ENCODE results near the gene CHST1.

The CHST1 gene

DNA sequence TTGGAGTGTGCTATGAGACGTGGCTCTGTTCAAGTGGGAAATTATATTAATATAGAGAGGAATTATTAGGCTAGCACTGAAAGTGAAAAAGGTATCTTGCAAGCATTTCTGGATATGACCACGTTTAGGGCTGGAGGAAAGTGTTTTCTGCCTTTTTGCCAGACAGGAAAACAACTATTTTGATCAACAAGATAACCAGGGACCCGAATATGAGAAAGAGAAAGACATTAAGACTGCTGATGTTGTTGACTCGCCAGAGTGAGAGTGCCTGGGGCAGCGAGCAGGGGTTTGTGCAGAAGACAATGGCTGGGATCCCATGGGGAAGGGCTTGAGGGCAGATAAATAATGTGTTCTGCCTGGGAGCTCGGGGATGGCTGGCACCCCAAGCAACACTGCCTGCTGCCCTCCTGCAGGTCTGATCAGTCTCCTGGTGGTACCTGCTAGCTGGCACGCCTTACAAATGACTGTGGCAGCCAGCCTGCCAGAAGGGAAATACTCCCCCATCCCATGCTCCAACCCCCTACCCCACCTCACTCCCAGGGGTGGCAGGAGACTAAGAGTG is 23.1 kb upstream of the CHST1 start:
- H3K9ac ChIP-seq (ENCODE audit: low read length in 2 of 2), result no peak overlapping the region
- no peak overlapping the region for H3K27ac ChIP-seq (ENCODE audit: low read length)
- H3K9me3 ChIP-seq (ENCODE audit: control insufficient read depth in 2 of 2, low read length in 2 of 2), result no peaks in the 10 kb centered on the region
- no peaks in the 10 kb centered on the region for H3K4me1 ChIP-seq (ENCODE audit: control insufficient read depth, insufficient read depth, low read length)
- H3K4me3 ChIP-seq (ENCODE audit: low read length in 2 of 2), result no peak overlapping the region
- H3K36me3 ChIP-seq (ENCODE audit: control insufficient read depth in 2 of 2, insufficient read depth in 2 of 2, low read length in 2 of 2), result no peaks in the 10 kb centered on the region
- H3K27me3 ChIP-seq (ENCODE audit: control insufficient read depth in 1 of 2, insufficient read depth in 2 of 2, low read length in 2 of 2), result peaks cover 0 to 6% of the 10 kb centered on the region in 2 donors

DNA sequence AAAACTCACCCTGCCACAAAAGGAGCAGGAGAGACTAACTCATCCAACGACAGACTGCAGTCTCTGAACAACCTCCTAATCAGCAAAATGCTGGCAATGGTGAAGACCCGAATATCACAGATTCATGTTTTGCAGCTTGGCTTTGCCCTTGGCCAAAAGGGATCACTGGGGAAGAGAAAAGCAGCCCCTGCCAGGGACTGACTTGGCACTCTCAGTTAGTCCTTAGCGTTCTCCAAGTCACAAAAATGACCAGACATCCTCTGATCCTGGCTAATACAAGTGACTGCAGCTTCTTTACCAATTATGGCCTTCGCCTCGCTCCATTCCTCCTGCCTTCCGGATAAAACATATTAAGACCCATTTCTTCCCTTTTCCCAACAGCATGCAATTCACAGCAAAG is 22.4 kb upstream of the CHST1 start:
- H3K27ac ChIP-seq (ENCODE audit: low read length), result no peak overlapping the region
- H3K36me3 ChIP-seq (ENCODE audit: control insufficient read depth in 2 of 2, insufficient read depth in 2 of 2, low read length in 2 of 2), result no peaks in the 10 kb centered on the region
- H3K4me1 ChIP-seq (ENCODE audit: control insufficient read depth, insufficient read depth, low read length), result no peaks in the 10 kb centered on the region
- no peak overlapping the region for H3K4me3 ChIP-seq (ENCODE audit: low read length in 2 of 2)
- H3K27me3 ChIP-seq (ENCODE audit: control insufficient read depth in 1 of 2, insufficient read depth in 2 of 2, low read length in 2 of 2), result peaks cover 0 to 6% of the 10 kb centered on the region in 2 donors
- H3K9ac ChIP-seq (ENCODE audit: low read length in 2 of 2), result no peak overlapping the region
- H3K9me3 ChIP-seq (ENCODE audit: control insufficient read depth in 2 of 2, low read length in 2 of 2), result no peaks in the 10 kb centered on the region

GRCh38 chr11:45685964-45686537 is 20.6 kb upstream of the CHST1 start:
- Histone ChIP-seq H3K27me3 (ENCODE audit: control insufficient read depth in 1 of 2, insufficient read depth in 2 of 2, low read length in 2 of 2) (peaks cover 2 to 6% of the 10 kb centered on the region in 2 donors), H3K9ac (ENCODE audit: low read length in 2 of 2) (no peak overlapping the region), H3K4me1 (ENCODE audit: control insufficient read depth, insufficient read depth, low read length) (no peaks in the 10 kb centered on the region), H3K4me3 (ENCODE audit: low read length in 2 of 2) (no peak overlapping the region), H3K9me3 (ENCODE audit: control insufficient read depth in 2 of 2, low read length in 2 of 2) (no peaks in the 10 kb centered on the region), H3K27ac (ENCODE audit: low read length) (no peak overlapping the region), H3K36me3 (ENCODE audit: control insufficient read depth in 2 of 2, insufficient read depth in 2 of 2, low read length in 2 of 2) (no peaks in the 10 kb centered on the region)

GRCh38 chr11:45684440-45684839 is 19.0 kb upstream of the CHST1 start:
- peaks cover 2 to 6% of the 10 kb centered on the region in 2 donors for H3K27me3 ChIP-seq (ENCODE audit: control insufficient read depth in 1 of 2, insufficient read depth in 2 of 2, low read length in 2 of 2)
- H3K4me1 ChIP-seq (ENCODE audit: control insufficient read depth, insufficient read depth, low read length), result no peaks in the 10 kb centered on the region
- no peak overlapping the region for H3K27ac ChIP-seq (ENCODE audit: low read length)
- no peak overlapping the region for H3K9ac ChIP-seq (ENCODE audit: low read length in 2 of 2)
- no peaks in the 10 kb centered on the region for H3K36me3 ChIP-seq (ENCODE audit: control insufficient read depth in 2 of 2, insufficient read depth in 2 of 2, low read length in 2 of 2)
- no peaks in the 10 kb centered on the region for H3K9me3 ChIP-seq (ENCODE audit: control insufficient read depth in 2 of 2, low read length in 2 of 2)
- no peak overlapping the region for H3K4me3 ChIP-seq (ENCODE audit: low read length in 2 of 2)

DNA sequence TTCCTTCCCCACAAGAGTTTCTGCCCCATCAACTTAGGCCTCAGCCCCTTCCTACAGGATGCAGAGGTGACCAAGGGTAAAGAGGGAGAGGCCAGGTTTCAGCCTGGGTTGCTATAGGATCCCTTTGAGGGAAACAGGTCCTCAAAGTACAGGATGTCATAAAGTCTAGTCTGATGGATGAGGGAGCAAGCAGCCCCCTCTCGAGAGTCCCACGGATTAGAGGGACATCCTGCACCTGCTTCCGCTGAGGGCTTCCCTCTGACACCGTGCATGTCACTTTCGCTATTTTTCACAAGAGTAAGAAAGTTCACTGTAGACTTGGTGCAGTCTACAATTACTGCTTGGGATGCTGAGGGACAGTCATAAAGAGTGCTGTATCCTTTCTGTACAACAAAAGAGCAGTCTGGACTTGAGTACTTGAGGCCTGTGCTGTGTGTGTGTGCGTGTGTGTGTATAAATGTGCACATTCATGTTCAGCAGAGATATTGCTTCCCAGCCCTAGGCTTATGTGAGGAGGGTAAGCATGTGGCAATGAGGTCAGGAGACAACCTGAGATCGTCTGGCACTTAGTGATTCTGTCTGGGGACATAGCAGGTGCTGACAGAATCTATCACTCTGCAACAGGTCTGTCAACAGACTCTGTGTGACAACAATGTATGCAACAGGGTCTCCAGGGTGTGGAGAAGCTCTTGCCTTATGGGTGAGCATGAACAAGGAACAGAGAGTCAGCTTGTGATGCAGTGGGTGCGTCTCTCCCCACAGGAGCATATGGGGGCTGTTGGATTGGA is 18.0 kb upstream of the CHST1 start:
- Histone ChIP-seq H3K27ac (ENCODE audit: low read length) (no peak overlapping the region), H3K9me3 (ENCODE audit: control insufficient read depth in 2 of 2, low read length in 2 of 2) (no peaks in the 10 kb centered on the region), H3K36me3 (ENCODE audit: control insufficient read depth in 2 of 2, insufficient read depth in 2 of 2, low read length in 2 of 2) (no peaks in the 10 kb centered on the region), H3K27me3 (ENCODE audit: control insufficient read depth in 1 of 2, insufficient read depth in 2 of 2, low read length in 2 of 2) (peaks cover 2 to 6% of the 10 kb centered on the region in 2 donors), H3K9ac (ENCODE audit: low read length in 2 of 2) (no peak overlapping the region), H3K4me3 (ENCODE audit: low read length in 2 of 2) (no peak overlapping the region), H3K4me1 (ENCODE audit: control insufficient read depth, insufficient read depth, low read length) (no peaks in the 10 kb centered on the region)

DNA sequence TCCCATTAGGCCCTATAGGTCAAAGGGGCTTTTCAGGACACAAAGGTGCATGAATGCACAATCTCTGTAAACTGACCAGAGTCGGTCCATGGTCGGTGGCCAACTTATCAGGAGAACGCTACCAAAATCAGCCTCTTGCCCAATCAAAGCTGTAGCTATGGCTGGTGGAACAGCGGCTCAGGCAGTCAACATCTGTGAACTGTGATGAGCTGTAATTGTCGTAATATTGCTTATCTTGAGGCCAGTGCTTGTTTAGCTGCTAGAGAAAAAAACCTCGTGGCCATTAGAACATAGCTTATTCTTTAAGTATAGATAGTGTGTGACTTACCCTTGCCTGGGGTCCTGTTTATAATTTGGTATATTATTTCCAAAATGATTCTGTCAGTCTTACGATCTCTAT is 14.4 kb upstream of the CHST1 start:
- no peak overlapping the region for H3K9ac ChIP-seq (ENCODE audit: low read length in 2 of 2)
- no peaks in the 10 kb centered on the region for H3K36me3 ChIP-seq (ENCODE audit: control insufficient read depth in 2 of 2, insufficient read depth in 2 of 2, low read length in 2 of 2)
- no peaks in the 10 kb centered on the region for H3K9me3 ChIP-seq (ENCODE audit: control insufficient read depth in 2 of 2, low read length in 2 of 2)
- no peak overlapping the region for H3K4me3 ChIP-seq (ENCODE audit: low read length in 2 of 2)
- H3K27ac ChIP-seq (ENCODE audit: low read length), result no peak overlapping the region
- H3K27me3 ChIP-seq (ENCODE audit: control insufficient read depth in 1 of 2, insufficient read depth in 2 of 2, low read length in 2 of 2), result peaks cover 0 to 2% of the 10 kb centered on the region in 2 donors
- H3K4me1 ChIP-seq (ENCODE audit: control insufficient read depth, insufficient read depth, low read length), result no peaks in the 10 kb centered on the region

- Histone ChIP-seq H3K27ac (ENCODE audit: low read length) (no peak overlapping the region), H3K9me3 (ENCODE audit: control insufficient read depth in 2 of 2, low read length in 2 of 2) (no peaks in the 10 kb centered on the region), H3K36me3 (ENCODE audit: control insufficient read depth in 2 of 2, insufficient read depth in 2 of 2, low read length in 2 of 2) (no peaks in the 10 kb centered on the region), H3K9ac (ENCODE audit: low read length in 2 of 2) (no peak overlapping the region), H3K4me3 (ENCODE audit: low read length in 2 of 2) (no peak overlapping the region), H3K4me1 (ENCODE audit: control insufficient read depth, insufficient read depth, low read length) (no peaks in the 10 kb centered on the region), H3K27me3 (ENCODE audit: control insufficient read depth in 1 of 2, insufficient read depth in 2 of 2, low read length in 2 of 2) (peaks cover 0 to 2% of the 10 kb centered on the region in 2 donors)
These were observed 13.6 kb upstream of the CHST1 start for GRCh38 chr11:45678976-45679375.

GRCh38 chr11:45677770-45678512 is 12.5 kb upstream of the CHST1 start:
- Histone ChIP-seq H3K9ac (ENCODE audit: low read length in 2 of 2) (no peak overlapping the region), H3K4me1 (ENCODE audit: control insufficient read depth, insufficient read depth, low read length) (no peaks in the 10 kb centered on the region), H3K9me3 (ENCODE audit: control insufficient read depth in 2 of 2, low read length in 2 of 2) (no peaks in the 10 kb centered on the region), H3K27ac (ENCODE audit: low read length) (no peak overlapping the region), H3K36me3 (ENCODE audit: control insufficient read depth in 2 of 2, insufficient read depth in 2 of 2, low read length in 2 of 2) (no peaks in the 10 kb centered on the region), H3K4me3 (ENCODE audit: low read length in 2 of 2) (no peak overlapping the region), H3K27me3 (ENCODE audit: control insufficient read depth in 1 of 2, insufficient read depth in 2 of 2, low read length in 2 of 2) (peaks cover 0 to 2% of the 10 kb centered on the region in 2 donors)

- H3K4me3 ChIP-seq (ENCODE audit: low read length in 2 of 2), result no peak overlapping the region
- no peaks in the 10 kb centered on the region for H3K4me1 ChIP-seq (ENCODE audit: control insufficient read depth, insufficient read depth, low read length)
- H3K9me3 ChIP-seq (ENCODE audit: control insufficient read depth in 2 of 2, low read length in 2 of 2), result no peaks in the 10 kb centered on the region
These were observed 11.2 kb upstream of the CHST1 start for GRCh38 chr11:45676522-45677095.

GRCh38 chr11:45675646-45676045 is 10.2 kb upstream of the CHST1 start:
- Histone ChIP-seq H3K27me3 (ENCODE audit: control insufficient read depth in 1 of 2, insufficient read depth in 2 of 2, low read length in 2 of 2) (no peaks in the 10 kb centered on the region), H3K27ac (ENCODE audit: low read length) (no peak overlapping the region), H3K4me1 (ENCODE audit: control insufficient read depth, insufficient read depth, low read length) (no peaks in the 10 kb centered on the region), H3K9ac (ENCODE audit: low read length in 2 of 2) (no peak overlapping the region), H3K9me3 (ENCODE audit: control insufficient read depth in 2 of 2, low read length in 2 of 2) (no peaks in the 10 kb centered on the region), H3K4me3 (ENCODE audit: low read length in 2 of 2) (no peak overlapping the region), H3K36me3 (ENCODE audit: control insufficient read depth in 2 of 2, insufficient read depth in 2 of 2, low read length in 2 of 2) (no peaks in the 10 kb centered on the region)

More at GRCh38 chr11:45676522-45677095, 11.2 kb upstream of the CHST1 start:
- H3K9ac ChIP-seq (ENCODE audit: low read length in 2 of 2), result no peak overlapping the region
- H3K27me3 ChIP-seq (ENCODE audit: control insufficient read depth in 1 of 2, insufficient read depth in 2 of 2, low read length in 2 of 2), result peaks cover 0 to under 1% of the 10 kb centered on the region in 2 donors
- H3K36me3 ChIP-seq (ENCODE audit: control insufficient read depth in 2 of 2, insufficient read depth in 2 of 2, low read length in 2 of 2), result no peaks in the 10 kb centered on the region
- H3K27ac ChIP-seq (ENCODE audit: low read length), result no peak overlapping the region
